Mucosa of rectum (tissue), 2 donors: ENCODE measurements around the gene UGT1A6.

Source experiments
- H3K27ac ChIP-seq, 2 donors: one replicate each; pipeline ENCODE4 v1.7.0; 2013; ENCODE audit warnings: inconsistent platforms in 2 of 2, low read depth in 2 of 2, low read length in 2 of 2
- H3K27me3 ChIP-seq, 2 donors: one replicate each; pipeline ENCODE4 v1.7.0; 2013; ENCODE audit warnings: low read length in 2 of 2; ENCODE audit not compliant: control insufficient read depth in 2 of 2, insufficient read depth in 2 of 2
- H3K36me3 ChIP-seq, 2 donors: one replicate each; pipeline ENCODE4 v1.7.0; 2013; ENCODE audit warnings: low read length in 2 of 2; ENCODE audit not compliant: control insufficient read depth in 2 of 2, insufficient read depth in 2 of 2
- H3K4me1 ChIP-seq, 2 donors: one replicate each; pipeline ENCODE4 v1.7.0; 2013; ENCODE audit warnings: low read length in 2 of 2, mild to moderate bottlenecking in 1 of 2; ENCODE audit not compliant: control insufficient read depth in 2 of 2, insufficient read depth in 2 of 2
- H3K4me3 ChIP-seq, 2 donors: one replicate each; pipeline ENCODE4 v1.7.0; 2013; ENCODE audit warnings: low read length in 2 of 2
- H3K9ac ChIP-seq, 2 donors: one replicate each; pipeline ENCODE4 v1.7.0; 2013; ENCODE audit warnings: low read length in 2 of 2, low read depth in 1 of 2, mild to moderate bottlenecking in 1 of 2
- H3K9me3 ChIP-seq, 2 donors: one replicate each; pipeline ENCODE4 v1.7.0; 2013; ENCODE audit warnings: low read length in 2 of 2; ENCODE audit not compliant: control insufficient read depth in 2 of 2
- donor health status: healthy.
- donor health status: Normal muscosa, but diverticular disease.

The UGT1A6 gene

GRCh38 chr2:233775414-233775813, 82.7 kb downstream of the UGT1A6 start:
- Histone ChIP-seq H3K9me3 (peaks cover 0 to 2% of the 10 kb centered on the region in 2 donors), H3K27me3 (no peaks in the 10 kb centered on the region), H3K4me1 (no peaks in the 10 kb centered on the region), H3K36me3 (peaks cover 5% of the 10 kb centered on the region in 2 donors), H3K27ac (no peak overlapping the region), H3K4me3 (no peak overlapping the region), H3K9ac (no peak overlapping the region)

DNA sequence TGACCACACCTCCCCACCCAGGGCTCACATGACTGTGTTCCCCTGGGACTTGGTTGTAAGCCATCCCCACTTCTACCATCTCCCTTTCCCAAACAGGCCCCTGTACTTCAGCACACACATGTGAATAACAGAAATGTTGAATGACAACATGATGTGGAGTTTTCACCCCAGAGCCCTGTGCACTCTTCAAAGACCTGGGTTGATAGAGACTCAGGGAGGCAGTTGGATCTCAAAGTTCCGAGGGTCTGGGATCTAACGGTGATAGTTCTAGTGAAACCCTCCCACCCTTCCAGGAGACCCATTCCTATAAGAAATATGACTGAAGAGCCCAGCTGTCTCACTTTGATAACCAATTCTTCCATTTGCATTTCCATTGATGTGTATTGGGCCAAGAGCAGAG, 85.3 kb downstream of the UGT1A6 start, which contains the start of gene MROH2A:
MROH2A (plus strand) TSS at position 301 of the 400 bp plus-strand sequence. CDS start 1,029 bp downstream, outside the sequence.
- no peak within 1 kb of the TSS for H3K27ac ChIP-seq
- H3K9ac ChIP-seq: no peak within 1 kb of the TSS
- H3K4me3 ChIP-seq: no peak within 1 kb of the TSS
- peaks cover 0 to 2% of the 10 kb centered on the region in 2 donors for H3K9me3 ChIP-seq
- no peaks in the 10 kb centered on the region for H3K4me1 ChIP-seq
- no peaks in the 10 kb centered on the region for H3K27me3 ChIP-seq
- H3K36me3 ChIP-seq: no peaks in the 10 kb centered on the region

GRCh38 chr2:233779722-233780121, 87.0 kb downstream of the UGT1A6 start:
- H3K4me1 ChIP-seq: no peaks in the 10 kb centered on the region
- peaks cover 0 to 2% of the 10 kb centered on the region in 2 donors for H3K9me3 ChIP-seq
- H3K27me3 ChIP-seq: no peaks in the 10 kb centered on the region
- no peak overlapping the region for H3K4me3 ChIP-seq
- no peak overlapping the region for H3K9ac ChIP-seq
- H3K27ac ChIP-seq: no peak overlapping the region
- H3K36me3 ChIP-seq: no peaks in the 10 kb centered on the region

DNA sequence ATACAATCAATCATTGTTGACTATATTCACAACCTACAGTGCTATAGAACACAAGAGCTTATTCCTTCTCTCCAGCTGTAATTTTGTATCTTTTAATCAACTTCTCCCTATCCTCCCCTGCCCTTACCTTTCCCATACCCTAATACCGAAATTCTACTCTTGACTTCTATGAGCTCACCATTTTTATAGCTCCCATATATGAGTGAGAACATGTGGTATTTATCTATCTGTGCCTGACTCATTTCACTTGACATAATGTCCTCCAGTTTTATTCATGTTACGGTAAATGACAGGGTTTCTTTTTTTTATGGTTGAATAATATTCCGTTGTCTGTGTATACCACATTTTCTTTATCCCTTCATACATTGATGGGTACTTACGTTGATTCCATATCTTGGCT, 88.1 kb downstream of the UGT1A6 start:
- Histone ChIP-seq H3K4me1 (no peaks in the 10 kb centered on the region), H3K27me3 (no peaks in the 10 kb centered on the region), H3K36me3 (no peaks in the 10 kb centered on the region), H3K27ac (no peak overlapping the region), H3K9me3 (peaks cover 0 to 2% of the 10 kb centered on the region in 2 donors), H3K4me3 (no peak overlapping the region), H3K9ac (no peak overlapping the region)

DNA sequence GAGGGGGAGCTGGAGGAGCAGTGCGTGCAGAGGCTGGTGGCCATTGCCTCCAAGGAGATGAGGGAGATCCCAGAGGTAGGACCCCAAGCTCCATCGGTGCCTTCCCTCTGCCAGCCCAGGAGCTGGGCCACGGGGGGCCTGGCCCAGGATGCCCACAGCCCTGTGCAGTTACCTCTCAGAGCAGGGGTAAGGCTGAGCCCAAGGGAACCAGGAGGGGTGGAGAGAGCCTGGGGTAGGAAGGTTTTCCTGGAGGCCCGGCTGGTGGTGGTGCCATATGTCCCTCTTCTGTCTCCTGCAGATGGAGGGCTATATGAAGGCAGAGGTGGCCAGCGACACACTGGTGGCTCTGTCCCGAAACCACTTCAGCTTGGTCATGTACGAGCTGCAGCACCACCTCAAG, 96.9 kb downstream of the UGT1A6 start:
- peaks cover 0 to 3% of the 10 kb centered on the region in 2 donors for H3K27me3 ChIP-seq
- H3K9me3 ChIP-seq: no peaks in the 10 kb centered on the region
- H3K4me3 ChIP-seq: no peak overlapping the region
- no peak overlapping the region for H3K9ac ChIP-seq
- no peak overlapping the region for H3K27ac ChIP-seq
- H3K36me3 ChIP-seq: no peaks in the 10 kb centered on the region
- no peaks in the 10 kb centered on the region for H3K4me1 ChIP-seq

DNA sequence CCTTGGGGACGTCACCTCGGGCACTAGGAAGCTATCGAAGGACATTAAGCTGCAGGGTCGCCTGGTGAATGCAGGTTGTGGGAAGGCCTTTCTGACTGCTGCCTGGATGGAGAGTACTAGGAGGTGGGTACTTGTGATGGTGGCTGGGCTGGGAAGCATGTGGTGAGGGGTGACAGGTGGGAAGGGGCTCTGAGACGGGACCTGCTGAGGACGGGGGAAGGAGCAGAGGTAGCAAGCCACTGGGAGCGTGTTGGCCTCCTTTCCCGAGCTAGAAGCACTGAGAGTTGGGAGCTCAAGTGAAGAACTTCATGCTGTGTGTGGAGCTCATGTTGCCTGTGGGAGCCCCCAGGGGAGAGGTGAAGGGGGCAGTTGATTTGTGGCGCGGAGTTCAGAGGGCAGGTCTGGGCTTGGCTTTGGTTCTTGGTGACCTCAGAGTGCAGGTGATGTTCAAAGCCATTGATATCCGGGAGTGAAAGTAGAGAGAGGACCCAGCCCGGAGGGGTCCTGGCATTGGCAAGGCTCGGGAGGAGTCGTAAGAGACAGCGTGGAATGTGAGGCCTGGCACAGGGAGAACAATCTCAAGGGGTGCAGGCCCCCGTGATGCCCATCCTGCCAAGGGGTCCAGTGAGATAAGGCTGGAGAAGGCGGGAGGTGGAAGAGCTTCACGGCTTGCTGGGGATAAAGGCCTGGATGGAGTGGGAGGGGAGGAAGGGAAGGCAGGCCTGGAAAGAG, 98.6 kb downstream of the UGT1A6 start:
- H3K9me3 ChIP-seq: no peaks in the 10 kb centered on the region
- no peak overlapping the region for H3K4me3 ChIP-seq
- H3K27ac ChIP-seq: no peak overlapping the region
- H3K27me3 ChIP-seq: peaks cover 0 to 3% of the 10 kb centered on the region in 2 donors
- no peaks in the 10 kb centered on the region for H3K4me1 ChIP-seq
- no peak overlapping the region for H3K9ac ChIP-seq
- no peaks in the 10 kb centered on the region for H3K36me3 ChIP-seq

DNA sequence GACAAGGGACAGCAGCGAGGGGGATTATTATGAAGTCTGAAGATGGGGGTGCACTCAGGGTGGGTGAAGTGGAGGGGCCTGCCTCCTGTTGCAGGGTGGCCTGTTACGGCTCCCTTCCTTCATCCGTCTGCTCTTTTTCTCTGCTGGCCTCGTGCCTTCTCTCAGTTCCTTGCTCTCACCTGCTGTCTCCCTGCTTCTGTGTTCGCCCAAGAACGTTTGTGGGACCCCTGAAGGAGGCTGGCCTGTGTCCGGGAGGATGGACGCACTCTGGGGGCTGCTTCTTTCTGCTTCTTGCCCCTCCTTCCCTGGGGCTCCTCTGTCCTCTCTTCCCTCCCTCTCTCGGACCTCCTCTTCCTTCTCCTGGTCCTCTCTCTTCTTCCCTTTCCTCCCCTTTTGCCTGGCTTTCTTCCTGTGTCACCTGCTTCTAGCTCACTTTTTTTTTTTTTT, 99.2 kb downstream of the UGT1A6 start:
- Histone ChIP-seq H3K4me1 (no peaks in the 10 kb centered on the region), H3K9ac (no peak overlapping the region), H3K4me3 (no peak overlapping the region), H3K27ac (no peak overlapping the region), H3K36me3 (no peaks in the 10 kb centered on the region), H3K27me3 (peaks cover 0 to 3% of the 10 kb centered on the region in 2 donors), H3K9me3 (no peaks in the 10 kb centered on the region)

DNA sequence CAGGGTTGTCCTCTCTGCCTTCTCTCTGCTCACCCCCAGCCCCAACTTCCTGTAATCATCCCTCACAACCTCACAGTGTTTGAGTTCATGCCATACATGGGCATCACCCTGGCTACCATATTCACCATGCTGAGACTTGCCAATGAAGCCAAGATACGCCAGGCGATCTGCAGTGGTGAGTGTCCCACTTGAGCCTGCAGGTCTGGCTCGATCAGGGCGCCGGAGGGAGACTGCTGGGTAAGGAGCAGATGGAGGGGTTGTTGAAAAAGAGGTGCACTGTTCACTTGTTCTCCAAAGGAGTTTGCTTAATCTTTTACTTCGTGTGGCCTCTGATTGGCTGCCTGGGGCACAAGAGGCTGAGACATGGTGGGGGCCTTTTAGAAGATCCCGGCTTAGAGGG, 100.0 kb downstream of the UGT1A6 start:
- Histone ChIP-seq H3K9me3 (no peaks in the 10 kb centered on the region), H3K9ac (no peak overlapping the region), H3K27ac (no peak overlapping the region), H3K4me3 (no peak overlapping the region), H3K36me3 (no peaks in the 10 kb centered on the region), H3K4me1 (no peaks in the 10 kb centered on the region), H3K27me3 (peaks cover 0 to 3% of the 10 kb centered on the region in 2 donors)

GRCh38 chr2:233793465-233794127, 100.9 kb downstream of the UGT1A6 start:
- no peak overlapping the region for H3K4me3 ChIP-seq
- H3K9ac ChIP-seq: no peak overlapping the region
- H3K36me3 ChIP-seq: no peaks in the 10 kb centered on the region
- H3K27me3 ChIP-seq: peaks cover 0 to 3% of the 10 kb centered on the region in 2 donors
- H3K9me3 ChIP-seq: no peaks in the 10 kb centered on the region
- H3K27ac ChIP-seq: no peak overlapping the region
- no peaks in the 10 kb centered on the region for H3K4me1 ChIP-seq

DNA sequence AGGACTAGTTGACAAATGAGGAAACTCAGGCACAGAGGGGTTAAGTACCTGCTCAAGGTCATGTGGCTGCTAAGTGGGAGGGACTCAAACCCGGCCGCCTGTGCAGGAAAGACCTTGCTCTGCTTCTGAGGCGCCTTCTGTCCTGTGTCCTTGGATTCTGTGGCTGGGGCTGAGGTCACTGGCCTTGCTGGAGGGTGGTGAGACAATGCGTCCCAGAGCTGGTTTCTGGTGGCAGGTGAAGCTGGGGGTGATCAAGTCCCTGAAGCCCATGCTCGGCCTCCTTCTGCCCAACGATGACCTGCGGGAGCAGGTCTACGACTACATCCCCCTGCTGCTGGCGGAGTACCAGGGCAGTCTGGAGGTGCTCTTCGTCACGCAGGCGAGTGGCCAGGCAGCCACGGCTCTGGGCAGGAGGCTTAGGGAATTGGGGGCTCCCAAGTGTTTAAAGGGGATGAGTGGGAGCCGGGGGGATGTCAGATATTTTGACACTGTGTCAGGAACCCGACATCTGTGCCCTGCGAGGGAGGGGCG, 101.5 kb downstream of the UGT1A6 start:
- no peaks in the 10 kb centered on the region for H3K36me3 ChIP-seq

More for the DNA sequence above, 101.5 kb downstream of the UGT1A6 start:
- Histone ChIP-seq H3K4me1 (no peaks in the 10 kb centered on the region), H3K9me3 (no peaks in the 10 kb centered on the region), H3K27ac (no peak overlapping the region), H3K9ac (no peak overlapping the region), H3K4me3 (no peak overlapping the region), H3K27me3 (peaks cover 0 to 3% of the 10 kb centered on the region in 2 donors)
